BE2C (cell line): ENCODE results near the gene HOXB6.

Experiments
- DNase-seq: peaks from one replicate; pipeline ENCODE4 v3.0.0-alpha.2; 2020
- H3K27me3 ChIP-seq: fragments of 250-450 bp; sonication (Bioruptor Pico); 2 replicates; pipeline ENCODE4 v1.5.1; 2020; ENCODE audit warnings: mild to moderate bottlenecking
- H3K36me3 ChIP-seq: fragments of 250-450 bp; sonication (Bioruptor Pico); 2 replicates; pipeline ENCODE4 v1.5.1; 2020; ENCODE audit warnings: mild to moderate bottlenecking
- H3K4me1 ChIP-seq: fragments of 250-450 bp; sonication (Bioruptor Pico); 2 replicates; pipeline ENCODE4 v1.5.1; 2020
- H3K4me3 ChIP-seq: 2 replicates; pipeline ENCODE4 v1.5.1; 2011; ENCODE audit warnings: low read depth, low read length
- H3K9me3 ChIP-seq: fragments of 250-450 bp; sonication (Bioruptor Pico); 2 replicates; pipeline ENCODE4 v1.5.1; 2020
- TF ChIP-seq, protein P1 (sequence below): IDR thresholded peaks from 2 replicates; pipeline ENCODE4 v1.5.1; 2012; ENCODE audit warnings: mild to moderate bottlenecking, low read depth, low read length

Gene HOXB6

DNA sequence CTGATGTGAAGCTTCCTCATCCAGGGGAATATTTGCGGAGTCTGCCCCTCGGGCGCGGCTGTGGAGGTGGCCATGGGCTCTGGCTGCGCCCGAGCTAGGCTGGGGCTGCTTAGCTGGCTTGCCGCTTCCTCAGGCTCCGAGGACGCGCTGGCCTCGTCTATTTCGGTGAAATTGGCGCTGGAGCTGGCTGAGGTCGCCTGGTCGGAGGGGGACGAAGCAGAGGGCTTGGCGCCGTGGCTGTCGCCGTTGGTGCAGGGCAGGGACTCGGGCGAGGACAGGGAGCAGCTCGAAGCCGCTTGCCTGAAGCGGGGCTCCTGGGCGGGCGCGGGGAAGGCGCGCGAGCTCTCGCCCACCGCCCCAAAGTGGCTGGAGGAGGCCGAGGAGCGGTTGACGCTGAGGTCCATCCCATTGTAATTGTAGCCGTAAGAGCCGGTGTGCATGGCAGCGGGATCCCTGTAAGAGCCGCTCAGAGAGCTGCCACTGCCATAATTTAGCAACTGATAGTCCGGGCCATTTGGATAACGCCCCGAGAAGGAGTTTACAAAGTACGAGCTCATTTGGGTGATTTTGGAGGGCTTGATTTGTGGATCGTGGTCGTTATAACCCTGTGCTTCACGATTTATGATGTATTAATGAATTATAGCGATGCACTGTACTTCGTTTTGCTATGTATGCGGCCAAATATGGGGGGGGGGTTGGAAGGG is 11.5 kb downstream of the HOXB6 start, which contains the start of gene HOXB5:
TSS of gene HOXB5 (minus strand) at position 654 of the 704 bp plus-strand sequence. CDS start at position 557, 97 bp downstream.
- Histone ChIP-seq H3K27me3 (peaks cover 96% of the 10 kb centered on the region), H3K4me3 (no peak within 1 kb of the TSS), H3K9me3 (no peaks in the 10 kb centered on the region), H3K4me1 (no peaks in the 10 kb centered on the region), H3K36me3 (no peaks in the 10 kb centered on the region)
- TF ChIP-seq, protein P1, sequence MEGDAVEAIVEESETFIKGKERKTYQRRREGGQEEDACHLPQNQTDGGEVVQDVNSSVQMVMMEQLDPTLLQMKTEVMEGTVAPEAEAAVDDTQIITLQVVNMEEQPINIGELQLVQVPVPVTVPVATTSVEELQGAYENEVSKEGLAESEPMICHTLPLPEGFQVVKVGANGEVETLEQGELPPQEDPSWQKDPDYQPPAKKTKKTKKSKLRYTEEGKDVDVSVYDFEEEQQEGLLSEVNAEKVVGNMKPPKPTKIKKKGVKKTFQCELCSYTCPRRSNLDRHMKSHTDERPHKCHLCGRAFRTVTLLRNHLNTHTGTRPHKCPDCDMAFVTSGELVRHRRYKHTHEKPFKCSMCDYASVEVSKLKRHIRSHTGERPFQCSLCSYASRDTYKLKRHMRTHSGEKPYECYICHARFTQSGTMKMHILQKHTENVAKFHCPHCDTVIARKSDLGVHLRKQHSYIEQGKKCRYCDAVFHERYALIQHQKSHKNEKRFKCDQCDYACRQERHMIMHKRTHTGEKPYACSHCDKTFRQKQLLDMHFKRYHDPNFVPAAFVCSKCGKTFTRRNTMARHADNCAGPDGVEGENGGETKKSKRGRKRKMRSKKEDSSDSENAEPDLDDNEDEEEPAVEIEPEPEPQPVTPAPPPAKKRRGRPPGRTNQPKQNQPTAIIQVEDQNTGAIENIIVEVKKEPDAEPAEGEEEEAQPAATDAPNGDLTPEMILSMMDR, result no peak
- DNase-seq, result no peak

GRCh38 chr17:48592577-48592976 is 12.2 kb downstream of the HOXB6 start:
- TF ChIP-seq, protein P1, result no peak
- H3K4me3 ChIP-seq, result no peak overlapping the region
- peaks cover 96% of the 10 kb centered on the region for H3K27me3 ChIP-seq
- H3K4me1 ChIP-seq, result no peaks in the 10 kb centered on the region
- H3K36me3 ChIP-seq, result no peaks in the 10 kb centered on the region
- no peak for DNase-seq
- H3K9me3 ChIP-seq, result no peaks in the 10 kb centered on the region

- no peak overlapping the region for H3K4me3 ChIP-seq
Observed at GRCh38 chr17:48592057-48592514, 12.7 kb downstream of the HOXB6 start.

DNA sequence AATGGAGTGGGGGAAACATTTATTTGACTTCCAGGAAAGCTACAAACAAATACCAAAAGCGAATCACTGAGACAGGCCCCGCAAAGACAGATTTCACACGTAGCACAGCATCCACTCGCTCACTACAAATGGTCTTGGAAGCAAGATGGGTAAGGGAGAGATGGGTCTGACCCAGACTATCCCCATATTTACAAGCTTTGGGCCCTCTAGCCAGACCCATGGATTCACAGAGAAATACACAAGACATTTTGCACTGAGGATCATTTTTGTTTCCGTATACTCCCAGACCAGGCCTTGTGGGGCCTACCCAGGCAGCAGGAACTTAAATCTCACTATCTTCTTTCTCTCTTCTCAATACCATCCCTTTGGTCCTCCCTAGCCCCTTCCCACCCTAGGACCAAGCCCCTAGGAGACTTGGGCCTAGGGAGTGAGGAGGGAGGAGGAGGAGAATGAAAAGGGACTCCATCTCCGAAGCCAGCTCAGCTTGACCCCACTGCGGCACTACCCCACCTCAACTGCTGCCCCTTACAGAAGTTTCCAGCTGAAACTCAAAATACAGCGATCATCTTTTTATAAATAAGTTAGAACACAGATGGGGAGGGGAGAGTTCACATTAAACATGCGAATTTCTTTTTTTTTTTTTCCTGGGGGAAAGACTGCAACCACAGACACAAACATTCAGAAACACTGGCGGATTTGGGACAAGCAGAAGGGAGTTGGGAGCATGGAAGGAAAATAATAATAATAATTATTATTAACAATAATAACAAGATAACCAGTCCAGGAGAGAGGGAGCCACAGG is 13.3 kb downstream of the HOXB6 start:
- no peak overlapping the region for H3K4me3 ChIP-seq
- TF ChIP-seq, protein P1, result no peak
- no peaks in the 10 kb centered on the region for H3K9me3 ChIP-seq
- H3K4me1 ChIP-seq, result no peaks in the 10 kb centered on the region
- no peaks in the 10 kb centered on the region for H3K36me3 ChIP-seq
- peaks cover 96% of the 10 kb centered on the region for H3K27me3 ChIP-seq
- no peak for DNase-seq

More at GRCh38 chr17:48592057-48592514, 12.7 kb downstream of the HOXB6 start:
- DNase-seq, result no peak
- Histone ChIP-seq H3K27me3 (peaks cover 96% of the 10 kb centered on the region), H3K9me3 (no peaks in the 10 kb centered on the region), H3K36me3 (no peaks in the 10 kb centered on the region), H3K4me1 (no peaks in the 10 kb centered on the region)
- TF ChIP-seq, protein P1, result no peak

DNA sequence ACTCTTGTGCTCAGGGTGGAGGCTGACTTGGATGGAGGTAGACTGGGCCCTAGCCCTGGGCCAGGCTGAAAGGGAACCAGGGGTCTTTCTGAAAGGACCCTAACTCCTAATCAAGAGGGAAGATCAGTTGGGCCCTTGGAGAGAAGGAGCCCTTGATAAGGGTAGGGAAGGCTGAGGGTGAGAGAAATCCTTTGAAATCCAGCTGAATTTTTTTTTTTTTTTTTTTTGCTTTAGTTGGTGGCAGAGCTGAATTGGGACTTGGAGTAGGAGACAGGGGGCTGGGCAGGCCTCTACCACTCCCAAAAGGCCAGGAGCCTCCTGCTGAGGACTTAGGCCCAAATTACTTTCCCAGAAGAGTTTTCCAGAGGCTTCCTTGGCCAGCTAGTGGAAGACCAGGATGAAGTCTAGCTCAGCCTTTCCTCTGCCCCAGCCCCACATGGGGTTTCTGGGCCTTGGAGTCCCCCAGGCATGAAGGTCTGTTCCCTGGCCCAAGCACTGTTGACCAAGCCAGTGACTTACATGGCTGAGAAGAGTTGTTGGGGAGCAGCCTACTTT is 14.1 kb downstream of the HOXB6 start:
- TF ChIP-seq, protein P1, result no peak
- peaks cover 96% of the 10 kb centered on the region for H3K27me3 ChIP-seq
- H3K36me3 ChIP-seq, result no peaks in the 10 kb centered on the region
- no peaks in the 10 kb centered on the region for H3K4me1 ChIP-seq
- no peaks in the 10 kb centered on the region for H3K9me3 ChIP-seq
- no peak for DNase-seq
- H3K4me3 ChIP-seq, result no peak overlapping the region
